BE2C (cell line): ENCODE results near the gene ANO1.

Source experiments
- DNase-seq: peaks from one replicate; pipeline ENCODE4 v3.0.0-alpha.2; 2020
- H3K27me3 ChIP-seq: fragments of 250-450 bp; sonication (Bioruptor Pico); 2 replicates; pipeline ENCODE4 v1.5.1; 2020; ENCODE audit warnings: mild to moderate bottlenecking
- H3K36me3 ChIP-seq: fragments of 250-450 bp; sonication (Bioruptor Pico); 2 replicates; pipeline ENCODE4 v1.5.1; 2020; ENCODE audit warnings: mild to moderate bottlenecking
- H3K4me1 ChIP-seq: fragments of 250-450 bp; sonication (Bioruptor Pico); 2 replicates; pipeline ENCODE4 v1.5.1; 2020
- H3K4me3 ChIP-seq: 2 replicates; pipeline ENCODE4 v1.5.1; 2011; ENCODE audit warnings: low read depth, low read length
- H3K9me3 ChIP-seq: fragments of 250-450 bp; sonication (Bioruptor Pico); 2 replicates; pipeline ENCODE4 v1.5.1; 2020
- CTCF ChIP-seq: IDR thresholded peaks from 2 replicates; pipeline ENCODE4 v1.5.1; 2012; ENCODE audit warnings: mild to moderate bottlenecking, low read depth, low read length

ANO1 gene

DNA sequence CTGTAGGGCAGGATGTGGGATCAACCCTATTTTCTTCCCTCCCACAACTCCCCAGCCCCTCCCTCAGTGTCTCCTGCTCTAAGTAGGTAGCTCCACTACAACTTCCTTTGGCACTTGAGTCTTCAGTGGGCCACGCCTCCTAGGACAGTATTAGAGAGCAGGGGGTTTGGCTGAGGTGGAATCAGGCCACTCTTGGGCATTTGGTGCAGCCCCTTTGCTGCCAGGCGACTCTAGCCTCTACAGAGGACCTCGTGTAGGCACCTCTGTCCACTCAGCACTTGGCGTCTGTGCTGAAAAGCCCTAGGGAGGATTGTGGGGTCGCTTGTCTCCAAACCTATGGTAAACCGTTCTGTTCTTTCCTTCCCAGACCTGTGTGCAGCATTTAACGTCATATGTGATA lies 127.6 kb downstream of the ANO1 start:
- DNase-seq, result no peak
- Histone ChIP-seq H3K4me1 (peaks cover 3% of the 10 kb centered on the region; the same call in 1 of the 2 replicates), H3K9me3 (no peaks in the 10 kb centered on the region), H3K36me3 (peaks cover 29% of the 10 kb centered on the region), H3K4me3 (no peak overlapping the region), H3K27me3 (no peaks in the 10 kb centered on the region)
- no peak for TF ChIP-seq CTCF

GRCh38 chr11:70206226-70206981 lies 128.3 kb downstream of the ANO1 start:
- Histone ChIP-seq H3K27me3 (no peaks in the 10 kb centered on the region), H3K36me3 (peaks cover 29% of the 10 kb centered on the region), H3K9me3 (no peaks in the 10 kb centered on the region), H3K4me3 (no peak overlapping the region), H3K4me1 (peaks cover 3% of the 10 kb centered on the region; the same call in 1 of the 2 replicates)
- TF ChIP-seq CTCF, result no peak
- no peak for DNase-seq

GRCh38 chr11:70206982-70207376 lies 128.9 kb downstream of the ANO1 start:
- Histone ChIP-seq H3K9me3 (no peaks in the 10 kb centered on the region), H3K36me3 (peaks cover 29% of the 10 kb centered on the region), H3K27me3 (no peaks in the 10 kb centered on the region), H3K4me3 (no peak overlapping the region), H3K4me1 (peaks cover 3% of the 10 kb centered on the region; the same call in 1 of the 2 replicates)
- no peak for TF ChIP-seq CTCF
- DNase-seq, result no peak

DNA sequence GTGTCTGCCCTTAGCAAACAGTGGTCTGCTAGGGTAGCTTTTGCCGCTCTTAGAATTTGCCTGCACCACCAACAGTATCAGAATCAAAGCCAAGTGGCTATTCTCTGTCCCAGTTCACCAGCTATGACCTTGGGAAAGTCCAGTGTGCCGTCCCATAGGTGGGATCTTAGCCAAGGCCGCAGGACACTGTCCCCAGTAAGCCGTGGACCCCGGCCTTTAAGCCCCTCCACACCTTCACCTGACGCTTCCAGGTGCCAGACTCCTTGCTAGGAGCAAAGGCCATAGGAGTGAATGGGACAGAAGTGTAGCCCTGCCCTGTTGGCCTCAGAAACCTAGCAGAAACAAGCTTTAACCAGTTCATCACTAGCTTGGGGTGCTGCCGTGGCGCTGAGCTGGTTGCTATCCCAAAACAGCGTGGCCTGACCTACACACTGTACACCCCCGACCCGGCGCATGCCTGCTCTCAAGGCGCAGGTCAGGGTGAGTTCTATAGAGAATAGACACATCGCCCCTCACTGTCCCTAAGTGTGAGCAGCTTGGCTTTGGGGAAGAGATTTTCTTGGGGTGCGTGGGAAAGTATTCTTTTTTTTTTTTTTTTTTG lies 129.5 kb downstream of the ANO1 start:
- DNase-seq, result no peak
- Histone ChIP-seq H3K4me1 (peaks cover 3% of the 10 kb centered on the region; the same call in 1 of the 2 replicates), H3K9me3 (no peaks in the 10 kb centered on the region), H3K27me3 (no peaks in the 10 kb centered on the region), H3K4me3 (no peak overlapping the region), H3K36me3 (peaks cover 29% of the 10 kb centered on the region)
- TF ChIP-seq CTCF, result no peak

GRCh38 chr11:70209391-70209912 lies 131.3 kb downstream of the ANO1 start:
- H3K27me3 ChIP-seq, result no peaks in the 10 kb centered on the region
- no peaks in the 10 kb centered on the region for H3K9me3 ChIP-seq
- H3K4me3 ChIP-seq, result no peak overlapping the region
- no peak for TF ChIP-seq CTCF
- no peak for DNase-seq
- H3K36me3 ChIP-seq, result peaks cover 29% of the 10 kb centered on the region
- H3K4me1 ChIP-seq, result peaks cover 3% of the 10 kb centered on the region; the same call in 1 of the 2 replicates

DNA sequence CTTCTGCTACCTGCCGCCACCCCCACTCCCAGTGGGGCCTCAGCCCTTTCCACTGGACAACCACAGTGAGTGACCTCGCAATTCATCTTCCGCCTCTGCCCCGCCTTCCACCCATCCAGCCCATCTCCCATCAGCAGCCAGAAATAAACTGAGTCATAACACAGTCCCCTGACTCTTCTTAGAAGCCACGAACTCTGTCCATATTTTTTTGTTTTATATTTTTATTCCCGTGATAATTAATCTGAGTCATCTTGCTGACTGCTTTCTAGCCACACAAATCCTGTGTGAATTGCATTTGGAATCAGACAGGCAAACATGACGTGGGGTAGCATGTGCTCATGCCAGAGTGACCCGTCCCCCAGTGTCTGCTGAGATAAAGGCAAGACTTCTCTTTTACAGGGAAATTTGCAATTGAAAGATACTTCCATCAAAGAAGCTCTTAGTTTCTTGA lies 132.0 kb downstream of the ANO1 start:
- Histone ChIP-seq H3K27me3 (no peaks in the 10 kb centered on the region), H3K4me1 (peaks cover 3% of the 10 kb centered on the region; the same call in 1 of the 2 replicates), H3K4me3 (no peak overlapping the region), H3K9me3 (no peaks in the 10 kb centered on the region), H3K36me3 (peaks cover 29% of the 10 kb centered on the region)
- no peak for TF ChIP-seq CTCF
- DNase-seq, result no peak
